NCI-H1930 (cell line): Measurements from ENCODE around the gene RAB11FIP4.

ENCODE experiments used
- DNase-seq, 2 experiments: peaks; one replicate each; lab custom pipeline; 2025; lab: John Stamatoyannopoulos, UW

RAB11FIP4 gene

DNA sequence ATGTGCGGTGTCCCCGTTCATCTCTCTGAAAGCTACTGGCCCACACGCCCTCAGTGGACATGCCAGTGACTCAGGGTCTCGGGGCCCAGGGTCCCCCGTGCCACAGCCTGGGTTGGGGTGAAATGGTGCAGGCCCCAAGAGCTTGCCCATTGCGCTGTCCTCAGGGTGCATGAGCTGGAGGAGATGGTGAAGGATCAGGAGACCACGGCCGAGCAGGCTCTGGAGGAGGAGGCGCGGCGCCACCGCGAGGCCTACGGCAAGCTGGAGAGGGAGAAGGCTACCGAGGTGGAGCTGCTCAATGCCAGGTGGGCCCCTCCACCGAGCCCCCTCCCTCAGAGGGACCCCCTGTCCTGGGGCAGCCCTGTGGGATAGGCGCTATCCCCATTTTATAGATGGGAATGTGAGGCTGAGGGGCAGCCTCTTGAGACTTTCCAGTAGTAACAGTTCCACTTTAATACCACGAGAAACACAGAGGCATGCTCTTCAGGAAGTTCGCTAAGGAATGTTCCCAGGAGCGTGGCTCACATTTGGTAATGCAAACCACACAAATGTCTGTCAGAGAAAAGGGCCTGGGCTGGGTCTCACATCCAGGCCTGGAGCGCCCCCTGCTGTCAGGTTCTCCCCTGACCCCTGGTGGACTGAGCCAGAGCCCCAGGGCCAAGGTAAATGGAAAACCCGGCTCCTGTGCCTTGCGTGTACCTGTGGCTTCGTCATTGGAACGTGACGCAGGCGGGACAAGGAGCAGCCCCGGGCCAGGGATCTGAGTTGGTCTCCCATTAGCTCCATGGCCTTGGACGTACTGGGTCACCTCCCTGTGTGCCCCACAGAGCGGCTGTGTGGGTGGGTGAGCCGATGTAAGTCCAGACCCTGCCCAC is 133.7 kb downstream of the RAB11FIP4 start:
- DNase-seq, result peak; percentile 20 to 23

DNA sequence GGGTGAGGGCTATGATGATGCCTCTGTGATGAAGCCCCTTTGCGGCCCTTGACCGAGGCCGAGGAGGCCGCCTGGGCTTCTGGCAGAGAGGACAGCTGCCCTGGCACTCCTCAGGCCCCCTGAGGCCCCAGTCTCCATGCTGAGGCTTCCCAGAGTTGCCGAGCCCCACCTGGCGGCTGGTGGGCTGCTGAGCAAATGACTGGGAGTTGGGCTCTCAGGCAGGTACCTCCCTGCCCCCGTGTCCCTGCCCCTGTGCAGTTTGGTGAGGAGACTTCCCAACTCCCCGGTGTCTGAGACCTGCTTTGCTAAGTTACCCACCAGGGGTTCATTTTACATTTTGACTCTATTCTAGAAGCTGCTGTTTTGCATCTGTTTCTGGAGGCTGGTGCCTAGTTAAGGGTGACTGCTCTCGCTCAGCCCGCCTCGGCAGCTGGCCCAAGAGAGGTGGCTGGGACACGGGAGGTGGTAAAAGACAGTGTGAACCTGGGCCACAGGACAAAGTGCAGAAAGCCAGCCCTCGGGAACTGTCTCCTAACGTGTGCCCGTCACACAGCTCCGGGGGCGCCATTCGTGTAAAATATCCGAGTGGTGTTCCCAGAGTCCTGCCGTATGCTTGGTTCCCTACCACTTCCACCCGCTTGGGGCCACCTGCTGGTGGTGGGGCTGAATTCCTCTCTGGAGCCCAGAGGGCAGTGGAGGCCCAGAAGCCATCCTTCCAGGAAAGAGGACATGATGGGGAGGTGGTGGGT is 134.5 kb downstream of the RAB11FIP4 start:
- no peak for DNase-seq

DNA sequence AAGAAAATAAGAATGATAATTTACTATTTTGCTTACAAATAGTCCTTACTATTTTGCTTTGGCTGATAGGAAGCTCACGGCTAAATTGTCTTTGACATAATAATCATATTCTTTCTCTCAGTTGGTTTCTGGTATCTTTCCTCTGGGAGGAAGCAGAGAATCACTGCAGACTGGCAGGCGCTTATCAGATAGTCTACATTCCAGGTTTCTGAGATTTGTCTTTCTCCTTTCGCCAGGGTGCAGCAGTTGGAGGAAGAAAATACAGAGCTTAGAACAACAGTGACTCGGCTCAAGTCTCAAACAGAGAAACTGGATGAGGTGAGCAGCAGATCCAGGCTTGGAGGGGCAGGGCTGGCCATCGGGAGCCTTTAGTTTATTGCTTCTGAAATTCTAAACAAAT is 136.1 kb downstream of the RAB11FIP4 start:
- no peak for DNase-seq

DNA sequence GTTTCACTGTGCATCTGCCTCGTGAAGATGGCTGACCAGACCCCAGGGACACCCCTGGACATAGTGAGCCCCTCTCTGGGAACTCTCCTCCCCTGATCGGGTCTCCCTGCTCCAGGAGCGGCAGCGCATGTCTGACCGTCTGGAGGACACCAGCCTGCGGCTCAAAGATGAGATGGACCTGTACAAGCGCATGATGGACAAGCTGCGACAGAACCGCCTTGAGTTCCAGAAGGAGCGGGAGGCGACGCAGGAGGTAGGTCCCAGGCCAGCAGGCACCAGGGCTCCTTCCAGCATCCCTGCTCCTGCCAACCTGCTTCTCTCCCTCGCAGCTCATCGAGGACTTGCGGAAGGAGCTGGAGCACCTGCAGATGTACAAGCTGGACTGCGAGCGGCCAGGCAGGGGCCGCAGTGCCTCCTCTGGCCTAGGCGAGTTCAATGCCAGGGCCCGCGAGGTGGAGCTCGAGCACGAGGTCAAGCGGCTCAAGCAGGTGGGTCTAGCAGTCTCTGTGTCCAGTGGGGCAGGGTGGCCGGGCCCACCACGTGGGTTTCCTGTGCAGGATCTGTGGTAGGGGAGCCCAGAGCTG is 136.9 kb downstream of the RAB11FIP4 start:
- DNase-seq, result no peak

DNA sequence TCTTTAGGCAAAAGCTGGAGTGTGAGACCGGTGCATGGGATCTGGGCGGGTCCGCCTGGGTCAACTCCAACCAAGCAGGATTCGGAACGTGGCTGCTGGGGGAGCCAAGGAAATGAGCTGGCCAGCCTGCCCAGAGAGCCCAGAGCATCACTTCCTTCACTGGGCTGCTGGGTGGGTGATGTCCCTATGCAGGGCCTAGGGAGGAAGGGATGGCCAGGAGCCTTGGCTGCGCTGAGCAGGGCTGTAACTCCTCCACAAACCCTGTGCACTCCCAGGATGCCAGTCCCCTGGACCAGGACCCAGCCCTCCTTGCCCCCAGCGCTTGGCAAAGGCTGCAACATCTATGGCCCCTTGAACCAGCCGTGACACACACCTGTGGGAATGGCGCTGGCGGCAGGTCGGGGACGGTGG is 138.4 kb downstream of the RAB11FIP4 start:
- DNase-seq, result no peak

DNA sequence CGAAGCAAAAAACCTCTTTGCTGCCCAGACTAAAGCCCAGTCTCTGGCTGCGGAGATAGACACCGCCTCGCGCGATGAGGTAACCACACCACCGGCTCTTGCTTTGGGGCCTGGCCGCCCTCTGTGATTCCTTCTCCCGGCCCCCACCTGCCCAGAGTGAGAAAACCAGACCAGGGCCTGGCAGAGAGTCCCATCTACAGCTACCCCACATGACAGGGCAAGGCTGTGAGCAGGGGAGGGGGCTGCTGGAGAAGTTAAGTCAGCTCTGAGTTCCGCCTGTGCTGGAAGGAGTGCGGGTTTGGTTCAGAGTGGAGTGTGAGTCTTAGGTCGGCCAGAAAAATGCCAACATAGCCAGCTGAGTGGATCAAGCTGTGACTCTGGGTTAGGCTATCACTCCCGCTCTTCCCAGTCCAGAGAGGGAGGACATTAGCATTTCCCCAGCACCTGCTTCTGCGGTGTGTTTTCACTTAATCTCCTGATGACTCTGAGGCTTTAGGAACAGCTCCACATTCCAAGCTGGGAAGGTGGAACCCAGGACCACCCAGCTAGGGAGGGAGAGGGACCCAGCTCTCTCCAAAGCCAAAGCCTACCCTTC is 139.0 kb downstream of the RAB11FIP4 start:
- no peak for DNase-seq

DNA sequence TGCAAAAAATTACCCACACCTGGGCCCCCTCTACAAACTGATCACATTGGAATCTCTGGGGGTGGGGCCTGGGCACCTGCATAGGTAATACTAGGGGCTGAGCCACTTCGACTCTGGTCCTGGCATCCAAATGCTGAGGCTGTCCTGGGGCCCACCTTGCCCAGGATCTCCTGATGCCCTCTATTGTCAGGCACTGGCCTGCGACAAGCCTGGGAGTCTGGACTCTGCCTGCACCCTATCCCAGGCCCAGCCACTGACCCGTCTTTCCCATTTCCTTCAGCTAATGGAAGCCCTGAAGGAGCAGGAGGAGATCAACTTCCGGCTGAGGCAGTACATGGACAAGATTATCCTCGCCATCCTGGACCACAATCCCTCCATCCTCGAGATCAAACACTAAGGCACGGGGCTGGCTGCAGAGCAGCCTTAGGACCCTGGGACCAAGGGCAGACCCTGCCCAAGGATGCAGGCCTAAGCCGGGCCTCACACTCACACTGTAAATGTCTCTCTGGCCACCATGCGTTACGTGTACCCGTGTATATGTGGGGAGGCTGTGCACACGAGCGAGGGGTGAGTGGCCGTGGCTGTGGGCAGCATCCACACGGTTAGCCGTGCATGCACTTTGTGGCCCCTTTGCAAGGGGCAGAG is 140.0 kb downstream of the RAB11FIP4 start:
- DNase-seq, result no peak

DNA sequence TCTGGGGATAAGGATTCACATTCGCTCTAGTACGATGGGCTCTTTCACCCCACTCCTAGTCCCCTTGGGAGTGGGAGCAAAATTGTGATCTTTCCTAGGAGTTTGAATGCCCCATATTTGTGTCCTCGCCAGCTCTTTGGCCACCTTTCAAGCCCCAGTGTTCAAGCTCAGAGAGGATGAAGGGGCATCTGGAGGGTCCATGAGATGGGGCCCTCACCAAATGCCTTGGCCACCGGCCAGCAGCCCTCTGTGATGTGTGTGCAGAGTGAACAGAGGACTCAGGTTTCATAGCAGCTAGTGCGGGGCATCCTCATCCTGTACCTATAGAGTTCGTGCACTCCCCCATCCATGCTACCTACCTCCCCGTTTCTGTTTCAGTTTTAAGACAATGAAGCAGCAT is 140.6 kb downstream of the RAB11FIP4 start:
- no peak for DNase-seq

DNA sequence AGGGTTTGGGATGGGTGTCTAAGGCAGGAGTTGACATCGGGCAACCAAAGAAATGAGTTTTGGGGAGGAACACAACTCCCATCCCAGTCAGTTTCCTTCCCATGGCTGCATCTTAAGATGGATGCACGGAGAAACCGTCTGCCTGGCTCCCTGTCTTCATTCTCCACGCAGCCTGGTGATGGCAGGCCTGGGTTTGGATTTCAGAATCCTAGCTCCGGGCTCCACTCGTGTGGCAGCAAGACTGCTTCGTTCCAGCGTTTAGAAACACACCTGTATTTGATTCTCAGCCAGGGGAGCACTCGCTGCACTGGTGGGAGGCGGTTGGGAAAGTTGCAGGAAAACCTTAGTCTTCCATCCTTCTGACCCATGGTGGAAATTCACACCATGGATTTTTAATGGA is 141.1 kb downstream of the RAB11FIP4 start:
- no peak for DNase-seq

DNA sequence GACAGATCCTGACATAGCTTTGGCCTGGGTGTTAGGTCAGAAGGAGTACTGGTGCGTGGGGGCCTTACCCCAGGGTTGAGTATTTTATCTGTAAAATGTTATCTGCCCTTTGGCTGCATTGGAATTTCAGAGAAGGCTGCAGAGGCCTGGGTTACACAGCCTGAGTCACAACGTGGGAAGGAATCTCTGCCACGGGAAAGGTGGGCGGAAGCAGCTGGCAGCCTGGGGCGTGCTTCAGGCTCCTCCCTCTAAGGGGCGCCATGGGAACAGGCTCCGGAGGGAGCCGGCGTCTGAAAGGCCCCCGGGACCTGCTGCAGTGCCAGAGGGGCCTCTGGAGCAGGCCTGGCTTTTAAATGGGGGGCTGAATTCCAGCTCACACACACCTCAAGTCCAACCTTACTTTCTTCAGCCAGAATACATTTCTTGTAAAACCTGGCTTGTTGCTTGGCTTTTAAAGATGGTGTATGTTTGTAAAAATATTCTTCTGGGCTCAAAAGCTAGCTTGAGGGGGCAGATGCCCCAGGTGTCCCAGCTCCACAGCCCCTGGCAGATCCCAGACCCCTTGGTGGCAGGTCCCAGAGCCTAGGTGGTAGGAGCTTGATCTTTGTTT is 142.2 kb downstream of the RAB11FIP4 start:
- no peak for DNase-seq

DNA sequence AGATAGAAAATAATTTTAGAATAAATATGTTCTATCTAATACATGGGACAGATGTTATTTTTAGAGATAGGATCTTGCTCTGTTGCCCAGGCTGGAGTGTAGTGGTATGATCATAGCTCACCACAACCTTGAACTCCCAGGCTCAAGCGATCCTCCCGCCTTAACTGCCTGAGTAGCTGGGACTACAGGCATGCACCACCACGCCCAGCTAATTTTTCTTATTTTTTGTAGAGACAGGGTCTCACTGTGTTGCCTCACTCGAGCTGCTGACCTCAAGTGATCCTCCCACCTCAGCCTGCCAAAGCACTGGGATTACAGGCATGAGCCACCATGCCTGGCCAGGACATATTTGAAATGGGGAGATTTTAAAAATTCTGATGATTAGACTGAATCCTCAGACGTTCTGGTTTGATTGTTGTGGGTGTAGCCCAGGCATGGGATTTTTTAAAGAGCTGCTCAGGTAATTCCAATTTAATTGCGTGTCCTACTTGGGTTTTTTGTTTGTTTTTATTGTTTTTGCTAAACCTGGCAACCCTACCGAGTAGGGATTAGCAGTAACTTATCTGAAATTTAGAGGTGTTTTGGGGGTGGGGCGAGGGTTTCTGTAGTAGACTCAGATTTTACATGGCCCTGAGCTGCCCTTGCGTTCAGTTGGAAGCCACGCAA is 142.9 kb downstream of the RAB11FIP4 start:
- no peak for DNase-seq

DNA sequence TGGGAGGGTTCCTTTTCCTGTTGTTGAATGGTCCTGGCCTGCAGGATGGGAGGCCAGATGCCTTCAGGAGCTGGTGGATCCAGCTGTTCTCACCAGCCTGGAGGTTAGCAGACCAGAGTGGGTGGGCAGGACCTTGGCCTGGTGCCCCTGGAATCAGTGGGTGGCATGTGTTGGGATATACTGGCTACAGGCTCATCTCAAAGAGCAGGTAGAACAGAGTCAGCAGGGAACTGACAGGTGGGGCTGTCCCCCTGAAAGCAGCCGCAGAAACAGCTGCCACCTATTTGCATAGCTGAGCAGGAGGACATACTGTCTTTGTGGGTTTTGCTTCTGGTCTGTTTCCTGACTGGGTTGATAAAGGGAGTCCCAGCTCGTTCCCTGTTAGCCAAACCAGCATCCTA is 144.1 kb downstream of the RAB11FIP4 start:
- no peak for DNase-seq

DNA sequence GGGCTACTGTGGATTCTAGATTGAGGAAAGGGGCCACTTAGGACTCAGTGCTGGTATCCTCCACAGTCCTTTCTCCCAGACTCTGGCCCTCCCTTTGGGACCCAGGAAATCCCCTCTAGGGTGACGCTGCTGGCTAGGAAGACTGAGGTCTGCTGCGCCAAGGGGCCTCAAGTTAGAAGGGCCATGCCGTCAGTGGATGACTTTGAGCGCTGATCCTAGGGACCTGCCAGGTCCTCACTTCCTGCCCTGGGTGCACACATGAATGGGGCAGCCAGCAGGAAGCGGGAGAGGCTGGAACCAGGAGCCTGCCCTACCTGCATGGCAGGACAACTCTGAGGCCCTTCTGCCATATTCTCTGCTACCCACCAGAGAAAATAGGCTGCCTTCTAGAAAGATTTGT is 145.0 kb downstream of the RAB11FIP4 start:
- no peak for DNase-seq

DNA sequence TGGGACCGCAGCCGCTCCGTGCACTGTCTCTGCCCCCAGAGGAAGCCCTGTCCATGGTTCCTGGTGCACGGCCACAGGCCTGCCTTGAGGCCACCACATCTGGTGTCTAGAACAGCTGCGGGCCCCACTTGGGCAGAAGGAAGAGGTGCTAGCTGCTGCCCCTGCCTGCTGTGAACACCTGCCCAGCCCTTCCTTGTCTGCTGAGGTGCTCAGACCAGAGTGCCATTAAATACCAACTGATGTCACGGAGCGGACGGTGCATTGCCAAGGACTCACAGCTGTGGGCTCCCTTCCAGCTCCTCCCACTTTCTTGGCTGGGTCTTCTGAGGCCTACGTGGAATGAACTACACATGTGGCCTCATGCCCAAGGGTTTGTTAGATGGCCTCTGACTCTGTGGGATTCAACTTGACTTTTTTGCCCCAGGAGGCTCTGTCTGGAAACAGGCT is 146.1 kb downstream of the RAB11FIP4 start:
- DNase-seq, result no peak

DNA sequence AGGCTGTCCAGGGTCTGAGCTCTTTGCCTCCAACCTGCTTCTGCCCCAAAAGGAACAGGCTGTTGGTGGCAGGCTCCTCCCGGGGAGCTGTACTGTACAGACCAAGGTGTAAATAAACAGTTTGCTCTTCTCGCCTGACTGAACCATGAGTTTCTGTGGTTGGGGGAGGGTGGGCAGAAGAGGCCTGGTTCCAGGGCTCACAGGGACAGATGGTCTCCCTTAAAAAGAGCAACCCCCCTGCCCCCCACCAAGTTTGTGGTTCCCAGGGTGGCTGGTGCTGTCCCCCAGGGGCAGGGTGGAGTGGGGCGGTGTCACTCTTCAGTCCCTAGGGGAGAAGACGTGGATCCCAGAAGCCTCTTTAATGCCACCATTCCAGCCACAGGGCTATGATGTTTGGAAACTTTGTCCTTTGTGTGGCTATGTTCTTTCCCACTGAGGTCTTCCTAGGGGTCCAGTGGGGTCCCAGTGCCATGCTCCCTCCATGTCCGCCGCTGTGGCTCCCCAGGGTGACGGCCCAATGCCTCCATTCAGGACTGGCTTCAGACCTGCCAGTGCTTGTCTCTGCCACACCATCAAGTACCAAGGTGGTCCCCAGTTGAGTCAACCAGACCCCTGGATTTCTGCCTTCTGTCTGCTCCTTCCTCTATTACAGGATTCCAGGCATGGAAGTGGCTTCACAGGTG is 146.7 kb downstream of the RAB11FIP4 start:
- DNase-seq, result no peak

DNA sequence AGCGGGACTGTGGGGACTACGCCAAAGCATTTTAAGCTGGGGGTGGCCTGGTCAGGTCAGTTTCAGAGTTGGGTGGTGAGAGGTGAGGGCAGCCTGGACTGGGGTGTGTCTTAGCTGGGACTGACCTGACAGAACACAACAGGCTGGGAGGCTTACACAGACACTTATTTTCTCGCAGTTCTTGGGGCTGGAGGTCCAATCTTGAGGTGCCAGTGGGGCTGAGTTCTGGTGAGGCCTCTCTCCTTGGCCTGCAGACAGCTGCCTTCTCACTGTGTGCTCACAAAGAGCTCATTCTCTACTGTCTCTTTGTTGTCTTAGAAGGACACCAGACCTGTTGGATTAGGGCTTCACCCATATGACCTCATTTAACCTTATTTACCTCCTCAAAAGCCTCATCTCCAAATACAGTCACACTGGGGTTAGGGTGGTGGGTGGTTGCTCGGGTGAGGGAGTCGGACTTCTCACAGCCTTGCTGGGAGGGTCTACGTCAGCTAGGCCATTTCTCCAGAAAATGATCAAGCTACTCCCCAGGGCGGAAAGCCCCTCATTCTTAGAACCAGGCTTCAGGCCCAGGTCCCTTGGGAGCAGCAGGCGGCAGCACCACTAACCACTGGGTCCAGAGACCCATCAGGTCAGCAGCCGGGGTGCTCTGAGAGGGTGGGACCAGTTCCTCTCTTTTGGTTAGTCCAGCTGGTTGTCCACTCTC is 149.3 kb downstream of the RAB11FIP4 start:
- no peak for DNase-seq

DNA sequence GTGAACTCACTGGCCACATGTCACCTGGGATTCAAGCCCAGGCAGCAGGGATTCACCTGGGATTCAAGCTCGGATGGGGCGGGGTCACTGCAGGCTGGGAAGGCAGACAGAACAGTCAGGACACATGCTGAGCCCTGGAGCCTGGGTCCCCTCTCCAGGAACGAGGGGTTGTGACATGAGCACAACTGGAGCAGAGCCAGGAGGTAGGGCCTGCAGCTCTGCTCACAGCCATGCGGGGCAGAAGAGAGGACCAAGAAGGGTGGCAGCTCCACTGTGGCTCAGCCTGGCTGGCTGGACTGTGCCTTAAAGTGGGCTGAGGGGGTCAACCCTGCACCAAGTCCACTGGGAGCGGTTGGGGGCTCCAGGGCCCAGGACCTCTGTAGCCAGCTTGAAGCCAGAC is 150.1 kb downstream of the RAB11FIP4 start:
- DNase-seq, result no peak

DNA sequence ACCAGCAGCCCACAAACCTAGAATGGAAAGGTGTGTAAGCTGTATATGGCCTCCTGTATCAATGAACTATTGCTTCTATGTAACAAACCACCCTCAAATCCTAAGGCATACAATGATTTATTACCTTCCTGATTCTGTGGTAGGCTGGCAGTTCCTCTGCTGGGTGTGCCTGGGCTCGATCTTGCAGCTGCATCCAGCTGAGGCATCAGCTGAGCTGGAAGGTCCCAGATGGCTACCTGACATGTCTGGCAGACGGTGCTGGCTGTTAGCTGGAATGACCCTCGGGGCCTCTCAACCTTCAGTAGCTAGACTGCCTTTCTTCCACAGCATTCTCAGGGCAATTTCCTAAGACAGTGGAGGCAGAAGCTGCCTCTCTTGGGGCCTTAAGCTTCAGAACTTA is 152.7 kb downstream of the RAB11FIP4 start:
- DNase-seq, result no peak

DNA sequence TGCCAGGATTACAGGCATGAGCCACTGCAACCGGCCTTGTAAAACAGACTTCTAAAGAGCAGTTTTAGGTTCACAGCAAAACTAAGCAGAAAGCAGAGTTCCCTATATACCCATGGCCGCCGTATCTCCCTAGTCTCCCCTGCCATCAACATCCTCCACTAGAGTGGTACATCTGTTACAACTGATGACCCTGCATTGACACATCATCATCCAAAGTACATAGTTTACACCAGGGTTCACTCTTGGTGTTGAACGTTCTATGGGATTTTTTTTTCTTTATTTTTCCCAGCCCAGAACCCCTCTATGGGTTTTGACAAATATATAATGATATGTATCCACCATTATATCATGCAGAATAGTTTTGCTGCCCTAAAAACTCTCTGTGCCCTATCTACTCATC is 155.2 kb downstream of the RAB11FIP4 start:
- DNase-seq, result no peak

DNA sequence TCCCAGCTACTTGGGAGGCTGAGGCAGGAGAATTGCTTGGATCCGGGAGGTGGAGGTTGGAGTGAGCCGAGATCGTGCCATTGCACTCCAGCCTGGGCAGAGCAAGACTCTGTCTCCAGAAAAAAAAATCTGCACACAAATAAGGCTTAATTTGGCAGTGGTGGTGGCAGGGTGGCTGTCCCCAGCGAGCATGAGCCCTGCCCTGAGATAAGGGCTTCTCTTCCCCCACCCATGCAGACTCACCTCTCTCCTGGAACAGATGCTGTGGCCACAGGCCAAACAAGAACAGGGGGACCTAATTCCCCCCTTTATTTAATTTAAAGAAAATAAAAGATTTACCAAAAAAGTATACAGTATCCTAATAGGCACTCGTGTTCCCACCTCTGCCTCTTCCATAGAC is 157.2 kb downstream of the RAB11FIP4 start:
- no peak for DNase-seq
